ENCODE measurements around the gene DYNC1H1. TPM values are rescaled to one million over a fixed set of nuclear protein-coding genes. Genes with fewer than 3 reads are reported as not detected.

The DYNC1H1 gene
- total RNA-seq, 1 donor from 2014 or later = 591 TPM

- Mint-ChIP-seq H3K36me3 (ENCODE audit: low read depth, unreplicated experiment) (peaks cover 30% of the 10 kb centered on the region), H3K27me3 (ENCODE audit: low read depth, unreplicated experiment) (no peaks in the 10 kb centered on the region), H3K9me3 (ENCODE audit: unreplicated experiment) (peaks cover 2% of the 10 kb centered on the region), H3K27ac (ENCODE audit: unreplicated experiment) (no peak overlapping the region), H3K4me1 (ENCODE audit: low read depth, unreplicated experiment) (peaks cover 14% of the 10 kb centered on the region), H3K4me3 (ENCODE audit: unreplicated experiment) (no peak overlapping the region)
- no peak overlapping the region for H3K27ac ChIP-seq (ENCODE audit: low read depth, low read length)
- H3K4me2 ChIP-seq (ENCODE audit: low read length) = no peak overlapping the region
- FAIRE-seq = no peak
- DNase-seq (ENCODE audit: low read depth) = no peak
- H3K9ac ChIP-seq (ENCODE audit: low read length) = no peak overlapping the region
- H4K20me1 ChIP-seq (ENCODE audit: insufficient read depth, low read length) = peaks cover 43% of the 10 kb centered on the region
- H3K9me3 ChIP-seq (ENCODE audit: insufficient read depth, low read depth, low read length) = peaks cover 5% of the 10 kb centered on the region
- H3K4me1 ChIP-seq (ENCODE audit: insufficient read depth, low read length) = peaks cover 17% of the 10 kb centered on the region
- no peak overlapping the region for H2AFZ ChIP-seq (ENCODE audit: low read depth, low read length)
- peaks cover 59% of the 10 kb centered on the region for H3K36me3 ChIP-seq (ENCODE audit: insufficient read depth, low read length)
- TF ChIP-seq CTCF (IDR thresholded peaks at IDR 0.05; ENCODE audit: insufficient read depth, low read depth, low read length) (no peak), EZH2 (IDR thresholded peaks at IDR 0.05; ENCODE audit: insufficient read depth, low read length) (no peak)
- H3K4me3 ChIP-seq (ENCODE audit: insufficient read depth, low read depth, low read length) = no peak overlapping the region
- H3K27me3 ChIP-seq (ENCODE audit: insufficient read depth, low read length) = no peaks in the 10 kb centered on the region
- H3K79me2 ChIP-seq (ENCODE audit: insufficient read depth, low read length) = peaks cover 4% of the 10 kb centered on the region
Observed at GRCh38 chr14:102052522-102052921, 88.1 kb downstream of the DYNC1H1 start.

DNA sequence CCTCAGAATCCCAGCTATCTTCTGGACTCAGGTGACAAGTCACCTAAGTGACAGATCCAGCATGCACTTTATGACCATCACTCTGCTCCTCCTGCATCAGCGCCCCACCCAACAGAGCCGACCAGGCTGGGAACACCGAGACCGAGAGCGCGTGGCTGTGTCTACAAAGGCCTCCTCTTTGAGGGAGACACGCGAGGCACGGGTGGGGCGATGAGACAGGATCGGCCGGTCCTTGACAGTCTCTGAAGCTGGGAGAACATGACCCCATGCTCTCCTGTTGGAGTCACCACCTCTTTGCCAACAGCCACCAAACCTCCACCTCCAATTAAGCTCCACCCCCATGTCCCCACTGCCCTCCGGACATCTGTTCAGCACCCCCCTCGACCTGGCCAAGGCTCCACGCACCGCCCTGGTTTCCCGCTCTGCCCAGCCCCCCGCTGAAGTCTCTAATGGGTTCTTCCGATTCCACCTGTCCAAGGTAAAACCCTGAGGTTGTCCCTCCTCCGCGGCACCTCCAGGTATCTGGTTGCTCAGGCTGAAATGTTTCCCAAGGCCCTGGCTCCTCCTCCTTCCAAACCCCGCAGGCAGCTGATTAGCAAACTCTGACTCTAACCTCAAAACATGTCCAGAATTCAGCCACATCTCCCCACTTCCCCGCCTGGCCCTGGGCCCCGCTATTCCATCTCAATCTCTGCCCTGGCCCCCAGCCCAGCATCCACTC is 91.0 kb downstream of the DYNC1H1 start:
- Histone ChIP-seq H3K9ac (ENCODE audit: low read length) (peak overlapping the region; percentile 2), H3K4me3 (ENCODE audit: insufficient read depth, low read depth, low read length) (no peak overlapping the region), H3K79me2 (ENCODE audit: insufficient read depth, low read length) (no peaks in the 10 kb centered on the region), H3K4me2 (ENCODE audit: low read length) (no peak overlapping the region), H2AFZ (ENCODE audit: low read depth, low read length) (no peak overlapping the region), H3K9me3 (ENCODE audit: insufficient read depth, low read depth, low read length) (peaks cover 5% of the 10 kb centered on the region), H4K20me1 (ENCODE audit: insufficient read depth, low read length) (peaks cover 15% of the 10 kb centered on the region), H3K27ac (ENCODE audit: low read depth, low read length) (peak overlapping the region; percentile 30), H3K4me1 (ENCODE audit: insufficient read depth, low read length) (peaks cover 14% of the 10 kb centered on the region), H3K36me3 (ENCODE audit: insufficient read depth, low read length) (peaks cover 32% of the 10 kb centered on the region), H3K27me3 (ENCODE audit: insufficient read depth, low read length) (no peaks in the 10 kb centered on the region)
- H3K9me3 Mint-ChIP-seq (ENCODE audit: unreplicated experiment) = peaks cover 2% of the 10 kb centered on the region
- H3K27ac Mint-ChIP-seq (ENCODE audit: unreplicated experiment) = peak overlapping the region; percentile 80
- peaks cover 18% of the 10 kb centered on the region for H3K36me3 Mint-ChIP-seq (ENCODE audit: low read depth, unreplicated experiment)
- FAIRE-seq (no peak), DNase-seq (ENCODE audit: low read depth) (peak; percentile 86)
- peaks cover 18% of the 10 kb centered on the region for H3K4me1 Mint-ChIP-seq (ENCODE audit: low read depth, unreplicated experiment)
- no peak overlapping the region for H3K4me3 Mint-ChIP-seq (ENCODE audit: unreplicated experiment)
- no peaks in the 10 kb centered on the region for H3K27me3 Mint-ChIP-seq (ENCODE audit: low read depth, unreplicated experiment)
- TF ChIP-seq CTCF (IDR thresholded peaks at IDR 0.05; ENCODE audit: insufficient read depth, low read depth, low read length) = no peak
- TF ChIP-seq EZH2 (IDR thresholded peaks at IDR 0.05; ENCODE audit: insufficient read depth, low read length) = no peak

Data from astrocyte (in vitro differentiated cells and primary cell).